C4-2B (cell line): ENCODE results near the gene COL4A2.

Experiments
- ZFX ChIP-seq: fragments of 450-650 bp; IDR thresholded peaks from 2 replicates; pipeline ENCODE4 v1.6.1; 2017
- TF ChIP-seq, protein P1 (sequence below): fragments of 450-650 bp; conservative IDR thresholded peaks from 2 replicates; pipeline ENCODE4 v1.5.1; 2017; ENCODE audit warnings: mild to moderate bottlenecking

GRCh38 chr13:110450016-110450900 lies 143.2 kb downstream of the COL4A2 start:
- TF ChIP-seq, protein P1, sequence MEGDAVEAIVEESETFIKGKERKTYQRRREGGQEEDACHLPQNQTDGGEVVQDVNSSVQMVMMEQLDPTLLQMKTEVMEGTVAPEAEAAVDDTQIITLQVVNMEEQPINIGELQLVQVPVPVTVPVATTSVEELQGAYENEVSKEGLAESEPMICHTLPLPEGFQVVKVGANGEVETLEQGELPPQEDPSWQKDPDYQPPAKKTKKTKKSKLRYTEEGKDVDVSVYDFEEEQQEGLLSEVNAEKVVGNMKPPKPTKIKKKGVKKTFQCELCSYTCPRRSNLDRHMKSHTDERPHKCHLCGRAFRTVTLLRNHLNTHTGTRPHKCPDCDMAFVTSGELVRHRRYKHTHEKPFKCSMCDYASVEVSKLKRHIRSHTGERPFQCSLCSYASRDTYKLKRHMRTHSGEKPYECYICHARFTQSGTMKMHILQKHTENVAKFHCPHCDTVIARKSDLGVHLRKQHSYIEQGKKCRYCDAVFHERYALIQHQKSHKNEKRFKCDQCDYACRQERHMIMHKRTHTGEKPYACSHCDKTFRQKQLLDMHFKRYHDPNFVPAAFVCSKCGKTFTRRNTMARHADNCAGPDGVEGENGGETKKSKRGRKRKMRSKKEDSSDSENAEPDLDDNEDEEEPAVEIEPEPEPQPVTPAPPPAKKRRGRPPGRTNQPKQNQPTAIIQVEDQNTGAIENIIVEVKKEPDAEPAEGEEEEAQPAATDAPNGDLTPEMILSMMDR = no peak
- no peak for TF ChIP-seq ZFX
